Right renal cortex interstitium (tissue), 3 donors: Measurements from ENCODE around the gene CDK2AP2. TPM values are rescaled to one million over a fixed set of nuclear protein-coding genes. Genes with fewer than 3 reads are reported as not detected.
A peak's percentile ranks its signal among the peaks of the same experiment; 100 is the strongest.
"Not testable (repeated sequence)": the region's sequence is repeated elsewhere in the genome, so short reads cannot be mapped to it uniquely, and the experiment has no call there.

Source experiments
- DNase-seq, 3 donors: peaks; one replicate each; pipeline ENCODE4 v3.0.0-alpha.2; 2013; ENCODE audit warnings: low read depth in 3 of 3, low spot score in 2 of 3
- polyA plus RNA-seq, 3 donors: library from polyadenylated mRNA; unstranded; fragments of 120-200 nt; gene quantifications; one replicate each; pipeline ENCODE4 v1.2.1, GENCODE V29; 2013; ENCODE audit not compliant: insufficient read length in 3 of 3

CDK2AP2 gene
- polyA plus RNA-seq, 3 donors = 31.3 to 46.8 (median 36.5) TPM

- no peak for DNase-seq
Measured at GRCh38 chr11:67491276-67492068, 16.5 kb downstream of the CDK2AP2 start.

- no peak for DNase-seq
Measured at GRCh38 chr11:67490727-67491065, 17.3 kb downstream of the CDK2AP2 start.

GRCh38 chr11:67489885-67490726 is 17.9 kb downstream of the CDK2AP2 start:
- no peak for DNase-seq

- no peak for DNase-seq
Measured at GRCh38 chr11:67489203-67489884, 18.6 kb downstream of the CDK2AP2 start.

GRCh38 chr11:67486481-67487195 is 21.3 kb downstream of the CDK2AP2 start:
- DNase-seq = no peak

GRCh38 chr11:67485873-67486361 is 22.0 kb downstream of the CDK2AP2 start:
- not testable (repeated sequence) for DNase-seq

- no peak for DNase-seq
Measured at GRCh38 chr11:67484847-67485311, 23.1 kb downstream of the CDK2AP2 start.

GRCh38 chr11:67483831-67484665 is 23.9 kb downstream of the CDK2AP2 start:
- no peak for DNase-seq

GRCh38 chr11:67482827-67483798 is 24.8 kb downstream of the CDK2AP2 start, which contains the start of gene AIP:
AIP (plus strand) TSS chr11:67483026; CDS start chr11:67483159, 133 bp downstream.
- DNase-seq = peak; percentile 96 to 99 (median 97)

- no peak for DNase-seq
Measured at GRCh38 chr11:67482275-67482826, 25.6 kb downstream of the CDK2AP2 start.

- not testable (repeated sequence) for DNase-seq
Measured at GRCh38 chr11:67477344-67478050, 30.5 kb downstream of the CDK2AP2 start.

- not testable (repeated sequence) for DNase-seq
Measured at GRCh38 chr11:67476692-67477091, 31.3 kb downstream of the CDK2AP2 start.

- no peak for DNase-seq
Measured at GRCh38 chr11:67472882-67473281, 35.1 kb downstream of the CDK2AP2 start.

GRCh38 chr11:67470337-67471002 is 37.5 kb downstream of the CDK2AP2 start:
- DNase-seq = no peak

GRCh38 chr11:67469508-67469811 is 38.5 kb downstream of the CDK2AP2 start:
- DNase-seq = no peak

GRCh38 chr11:67468759-67469507 is 39.0 kb downstream of the CDK2AP2 start, which contains the start of gene TMEM134:
TMEM134 (minus strand) TSS chr11:67469251; CDS start chr11:67469192, 59 bp downstream.
- DNase-seq = peak in 2 of 3 donors; percentile 75 to 77
